ENCODE measurements around the gene ASB2. TPM values are rescaled to one million over a fixed set of nuclear protein-coding genes. Genes with fewer than 3 reads are reported as not detected.
A peak's percentile ranks its signal among the peaks of the same experiment; 100 is the strongest.

The ASB2 gene
- total and polyA plus RNA-seq, 4 donors, result 0.50 to 4.0 (median 1.8) TPM

- DNase-seq (ENCODE audit: low read depth in 4 of 6, low spot score in 6 of 6), result peak in 2 of 6 donors; percentile 44 to 74
- H3K9me3 ChIP-seq (ENCODE audit: control insufficient read depth, insufficient read depth, low read length), result no peaks in the 10 kb centered on the region
- WGBS (ENCODE audit: insufficient coverage), result 37% methylated on average over 4 of the region's 5 CpGs
- H3K36me3 ChIP-seq (ENCODE audit: control insufficient read depth, insufficient read depth, low read length), result no peaks in the 10 kb centered on the region
- H3K4me1 ChIP-seq (ENCODE audit: control insufficient read depth, insufficient read depth, low read length), result peaks cover 33% of the 10 kb centered on the region
- no peak overlapping the region for H3K27ac ChIP-seq (ENCODE audit: low read depth, low read length)
- no peak overlapping the region for H3K4me3 ChIP-seq (ENCODE audit: low read depth, low read length)
- H3K27me3 ChIP-seq (ENCODE audit: control insufficient read depth, insufficient read depth, low read length), result peaks cover 16% of the 10 kb centered on the region
These were observed 40.1 kb downstream of the ASB2 start for GRCh38 chr14:93936245-93936644.

GRCh38 chr14:93935213-93935612, 41.2 kb downstream of the ASB2 start:
- H3K4me3 ChIP-seq (ENCODE audit: low read depth, low read length), result no peak overlapping the region
- H3K9me3 ChIP-seq (ENCODE audit: control insufficient read depth, insufficient read depth, low read length), result no peaks in the 10 kb centered on the region
- no peak for DNase-seq (ENCODE audit: low read depth in 4 of 6, low spot score in 6 of 6)
- no peak overlapping the region for H3K27ac ChIP-seq (ENCODE audit: low read depth, low read length)
- H3K27me3 ChIP-seq (ENCODE audit: control insufficient read depth, insufficient read depth, low read length), result peaks cover 16% of the 10 kb centered on the region
- peaks cover 33% of the 10 kb centered on the region for H3K4me1 ChIP-seq (ENCODE audit: control insufficient read depth, insufficient read depth, low read length)
- H3K36me3 ChIP-seq (ENCODE audit: control insufficient read depth, insufficient read depth, low read length), result peaks cover 5% of the 10 kb centered on the region
- 68% methylated on average over 5 of the region's 8 CpGs for WGBS (ENCODE audit: insufficient coverage)

GRCh38 chr14:93932642-93933041, 43.7 kb downstream of the ASB2 start:
- no peak for DNase-seq (ENCODE audit: low read depth in 4 of 6, low spot score in 6 of 6)
- Histone ChIP-seq H3K9me3 (ENCODE audit: control insufficient read depth, insufficient read depth, low read length) (no peaks in the 10 kb centered on the region), H3K27me3 (ENCODE audit: control insufficient read depth, insufficient read depth, low read length) (peaks cover 2% of the 10 kb centered on the region), H3K4me1 (ENCODE audit: control insufficient read depth, insufficient read depth, low read length) (peaks cover 47% of the 10 kb centered on the region), H3K27ac (ENCODE audit: low read depth, low read length) (no peak overlapping the region), H3K36me3 (ENCODE audit: control insufficient read depth, insufficient read depth, low read length) (peaks cover 27% of the 10 kb centered on the region), H3K4me3 (ENCODE audit: low read depth, low read length) (no peak overlapping the region)
- 94% methylated on average over 4 of the region's 4 CpGs for WGBS (ENCODE audit: insufficient coverage)

GRCh38 chr14:93930989-93931307, 45.4 kb downstream of the ASB2 start:
- H3K4me1 ChIP-seq (ENCODE audit: control insufficient read depth, insufficient read depth, low read length), result peaks cover 53% of the 10 kb centered on the region
- H3K27me3 ChIP-seq (ENCODE audit: control insufficient read depth, insufficient read depth, low read length), result no peaks in the 10 kb centered on the region
- no peak for DNase-seq (ENCODE audit: low read depth in 4 of 6, low spot score in 6 of 6)
- no peak overlapping the region for H3K4me3 ChIP-seq (ENCODE audit: low read depth, low read length)
- no peaks in the 10 kb centered on the region for H3K9me3 ChIP-seq (ENCODE audit: control insufficient read depth, insufficient read depth, low read length)
- no peak overlapping the region for H3K27ac ChIP-seq (ENCODE audit: low read depth, low read length)
- peaks cover 27% of the 10 kb centered on the region for H3K36me3 ChIP-seq (ENCODE audit: control insufficient read depth, insufficient read depth, low read length)
- WGBS (ENCODE audit: insufficient coverage), result 83% methylated on average over 2 of the region's 4 CpGs

- no peaks in the 10 kb centered on the region for H3K27me3 ChIP-seq (ENCODE audit: control insufficient read depth, insufficient read depth, low read length)
- peaks cover 27% of the 10 kb centered on the region for H3K36me3 ChIP-seq (ENCODE audit: control insufficient read depth, insufficient read depth, low read length)
- H3K9me3 ChIP-seq (ENCODE audit: control insufficient read depth, insufficient read depth, low read length), result no peaks in the 10 kb centered on the region
- no peak overlapping the region for H3K4me3 ChIP-seq (ENCODE audit: low read depth, low read length)
- DNase-seq (ENCODE audit: low read depth in 4 of 6, low spot score in 6 of 6), result no peak
- WGBS (ENCODE audit: insufficient coverage), result 87% methylated on average over 8 of the region's 8 CpGs
- H3K27ac ChIP-seq (ENCODE audit: low read depth, low read length), result no peak overlapping the region
- peaks cover 53% of the 10 kb centered on the region for H3K4me1 ChIP-seq (ENCODE audit: control insufficient read depth, insufficient read depth, low read length)
These were observed 45.9 kb downstream of the ASB2 start for GRCh38 chr14:93930296-93930988.

GRCh38 chr14:93929657-93930056, 46.7 kb downstream of the ASB2 start:
- Histone ChIP-seq H3K4me1 (ENCODE audit: control insufficient read depth, insufficient read depth, low read length) (peaks cover 59% of the 10 kb centered on the region), H3K36me3 (ENCODE audit: control insufficient read depth, insufficient read depth, low read length) (peaks cover 27% of the 10 kb centered on the region), H3K9me3 (ENCODE audit: control insufficient read depth, insufficient read depth, low read length) (no peaks in the 10 kb centered on the region), H3K27ac (ENCODE audit: low read depth, low read length) (no peak overlapping the region), H3K27me3 (ENCODE audit: control insufficient read depth, insufficient read depth, low read length) (no peaks in the 10 kb centered on the region), H3K4me3 (ENCODE audit: low read depth, low read length) (no peak overlapping the region)
- DNase-seq (ENCODE audit: low read depth in 4 of 6, low spot score in 6 of 6), result no peak
- WGBS (ENCODE audit: insufficient coverage), result 91% methylated on average over 11 of the region's 11 CpGs

GRCh38 chr14:93929048-93929535, 47.3 kb downstream of the ASB2 start:
- WGBS (ENCODE audit: insufficient coverage), result 84% methylated on average over 11 of the region's 13 CpGs
- Histone ChIP-seq H3K4me3 (ENCODE audit: low read depth, low read length) (no peak overlapping the region), H3K9me3 (ENCODE audit: control insufficient read depth, insufficient read depth, low read length) (no peaks in the 10 kb centered on the region), H3K27ac (ENCODE audit: low read depth, low read length) (no peak overlapping the region), H3K4me1 (ENCODE audit: control insufficient read depth, insufficient read depth, low read length) (peaks cover 64% of the 10 kb centered on the region), H3K27me3 (ENCODE audit: control insufficient read depth, insufficient read depth, low read length) (no peaks in the 10 kb centered on the region), H3K36me3 (ENCODE audit: control insufficient read depth, insufficient read depth, low read length) (peaks cover 27% of the 10 kb centered on the region)
- DNase-seq (ENCODE audit: low read depth in 4 of 6, low spot score in 6 of 6), result no peak

GRCh38 chr14:93928184-93929047, 48.0 kb downstream of the ASB2 start:
- Histone ChIP-seq H3K4me1 (ENCODE audit: control insufficient read depth, insufficient read depth, low read length) (peaks cover 70% of the 10 kb centered on the region), H3K27ac (ENCODE audit: low read depth, low read length) (peak overlapping the region; percentile 86), H3K4me3 (ENCODE audit: low read depth, low read length) (peak overlapping the region; percentile 9), H3K27me3 (ENCODE audit: control insufficient read depth, insufficient read depth, low read length) (no peaks in the 10 kb centered on the region), H3K36me3 (ENCODE audit: control insufficient read depth, insufficient read depth, low read length) (peaks cover 27% of the 10 kb centered on the region), H3K9me3 (ENCODE audit: control insufficient read depth, insufficient read depth, low read length) (no peaks in the 10 kb centered on the region)
- DNase-seq (ENCODE audit: low read depth in 4 of 6, low spot score in 6 of 6), result peak in 1 of 6 donors; percentile 55
- 67% methylated on average over 25 of the region's 26 CpGs for WGBS (ENCODE audit: insufficient coverage)

- DNase-seq (ENCODE audit: low read depth in 4 of 6, low spot score in 6 of 6), result no peak
- Histone ChIP-seq H3K27ac (ENCODE audit: low read depth, low read length) (peak overlapping the region; percentile 86), H3K4me3 (ENCODE audit: low read depth, low read length) (peak overlapping the region; percentile 9), H3K27me3 (ENCODE audit: control insufficient read depth, insufficient read depth, low read length) (no peaks in the 10 kb centered on the region), H3K9me3 (ENCODE audit: control insufficient read depth, insufficient read depth, low read length) (no peaks in the 10 kb centered on the region), H3K36me3 (ENCODE audit: control insufficient read depth, insufficient read depth, low read length) (peaks cover 27% of the 10 kb centered on the region), H3K4me1 (ENCODE audit: control insufficient read depth, insufficient read depth, low read length) (peaks cover 74% of the 10 kb centered on the region)
- WGBS (ENCODE audit: insufficient coverage), result 35% methylated on average over 6 of the region's 6 CpGs
These were observed 48.6 kb downstream of the ASB2 start for GRCh38 chr14:93927800-93928145.

Measured in spinal cord (tissue), 10 donors.